Dedifferentiated amniotic fluid mesenchymal stem cell (primary cell): ENCODE results near the gene TRAK2.
A peak's percentile ranks its signal among the peaks of the same experiment; 100 is the strongest.

ENCODE experiments used
- DNase-seq: peaks from one replicate; pipeline ENCODE4 v3.0.0-alpha.2; 2016; ENCODE audit errors: extremely low spot score

TRAK2 gene

GRCh38 chr2:201363857-201364560 lies 87.2 kb downstream of the TRAK2 start:
- peak; percentile 58 for DNase-seq

DNA sequence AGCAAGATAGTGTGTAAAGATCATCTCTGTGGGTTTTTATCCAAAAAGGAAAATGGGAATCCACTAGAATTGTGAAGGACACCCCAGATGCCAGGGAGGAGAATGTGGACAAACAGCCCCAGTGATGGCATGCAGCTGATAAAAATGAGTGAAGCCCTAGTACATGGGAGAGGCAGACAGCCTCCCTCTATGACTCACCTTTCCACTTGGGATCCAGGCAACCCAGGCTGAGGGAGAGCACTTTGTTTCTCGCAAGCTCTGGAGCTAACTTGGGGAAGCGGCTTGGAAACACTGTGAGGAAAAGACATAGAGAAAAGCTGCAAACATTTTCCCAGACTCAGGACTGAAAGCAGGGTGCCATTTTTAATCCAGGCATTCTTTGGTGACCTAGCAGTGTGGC lies 88.9 kb downstream of the TRAK2 start:
- no peak for DNase-seq

DNA sequence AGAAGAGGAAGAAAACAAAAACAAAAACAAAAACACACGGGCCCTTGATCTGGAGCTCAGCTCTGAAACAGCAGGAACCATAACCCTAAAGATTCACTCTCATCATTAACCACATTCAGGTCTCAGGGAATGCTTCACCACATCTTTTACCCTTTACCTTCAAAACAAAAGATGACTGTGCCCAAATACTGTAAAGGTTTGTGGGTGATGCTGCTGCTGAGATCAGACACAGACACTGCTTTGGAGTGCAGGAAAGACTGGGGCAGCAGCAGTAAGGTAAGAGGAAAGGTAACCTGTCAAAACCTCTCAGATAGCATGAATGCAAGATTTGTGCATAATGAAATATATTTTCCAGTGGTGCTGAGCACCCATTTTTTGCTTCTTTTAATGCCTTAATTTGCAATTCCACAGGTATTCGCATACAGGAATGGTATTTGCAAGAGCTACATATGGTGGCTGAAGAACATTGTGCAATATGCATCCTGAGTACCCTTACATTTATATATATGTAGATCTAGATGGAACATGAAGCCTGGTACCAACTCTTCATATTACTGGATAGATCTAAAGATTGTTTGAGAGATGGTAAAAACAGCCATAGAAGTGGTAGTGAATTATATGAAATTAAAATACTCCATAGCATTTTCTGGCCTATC lies 90.1 kb downstream of the TRAK2 start:
- DNase-seq, result no peak

GRCh38 chr2:201360256-201360655 lies 91.0 kb downstream of the TRAK2 start:
- no peak for DNase-seq

DNA sequence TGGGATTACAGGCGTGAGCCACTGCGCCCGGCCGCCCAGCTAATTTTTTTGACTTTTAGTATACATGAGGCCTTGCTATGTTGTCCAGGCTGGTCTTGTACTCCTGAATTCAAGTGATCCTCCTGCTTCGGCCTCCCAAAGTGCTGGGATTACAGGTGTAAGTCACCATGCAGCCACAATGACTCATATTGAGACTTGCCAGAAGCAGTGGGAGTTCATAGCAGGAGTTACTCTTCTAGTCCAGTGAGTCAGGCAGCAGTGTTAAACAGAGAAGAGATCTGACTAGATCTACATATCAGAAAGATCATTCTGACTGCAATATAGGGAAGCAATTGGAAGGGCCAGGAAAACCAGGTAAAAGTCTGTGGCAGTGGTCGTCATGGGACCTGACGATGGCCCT lies 92.6 kb downstream of the TRAK2 start:
- peak; percentile 22 for DNase-seq

DNA sequence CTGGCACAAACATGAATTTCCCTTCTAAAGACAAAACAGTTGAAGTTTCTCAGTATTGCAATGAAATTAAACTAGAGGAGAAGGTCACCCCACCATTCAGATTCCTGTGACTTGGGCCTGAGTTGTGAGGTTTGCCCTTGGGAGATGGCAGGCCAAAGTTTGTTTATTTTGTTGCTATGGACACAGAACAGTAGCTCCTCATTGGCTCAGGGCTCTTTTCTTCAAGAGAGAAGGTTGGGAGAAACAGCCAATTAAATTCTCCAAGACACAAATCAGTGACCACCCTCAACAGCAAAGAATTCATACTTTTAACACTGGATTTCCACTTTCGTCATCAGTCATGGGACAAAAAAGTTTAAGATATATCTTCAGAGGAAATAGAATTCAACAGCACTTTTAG lies 94.0 kb downstream of the TRAK2 start, which contains the start of gene FLACC1:
TSS of gene FLACC1 (minus strand) at position 125 of the 400 bp plus-strand sequence. CDS start 5,941 bp downstream, outside the sequence.
- DNase-seq, result peak; percentile 83

GRCh38 chr2:201353116-201353515 lies 98.1 kb downstream of the TRAK2 start:
- DNase-seq, result no peak

DNA sequence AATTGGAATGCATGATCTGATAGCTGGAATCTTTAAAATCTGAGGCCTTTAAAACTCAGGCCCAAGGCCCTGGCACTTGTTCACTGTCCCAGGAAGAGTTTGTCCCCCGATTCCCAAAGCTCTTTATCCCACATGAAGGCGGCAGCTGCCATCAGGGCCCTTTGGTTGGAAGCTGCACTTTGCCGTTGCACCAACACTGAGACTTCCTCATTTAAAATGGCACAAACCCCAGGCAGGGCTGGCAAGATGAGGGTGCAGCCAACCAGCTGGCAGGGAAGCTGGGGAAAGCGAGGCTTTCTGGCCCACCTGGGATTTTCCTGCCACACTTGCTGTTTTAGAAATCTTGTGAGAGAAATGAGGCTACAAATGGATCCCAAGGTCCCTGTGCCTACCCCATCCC lies 100.4 kb downstream of the TRAK2 start:
- DNase-seq, result no peak

- DNase-seq, result no peak
Observed at GRCh38 chr2:201349601-201350000, 101.7 kb downstream of the TRAK2 start.

GRCh38 chr2:201348758-201349157 lies 102.5 kb downstream of the TRAK2 start:
- DNase-seq, result no peak

DNA sequence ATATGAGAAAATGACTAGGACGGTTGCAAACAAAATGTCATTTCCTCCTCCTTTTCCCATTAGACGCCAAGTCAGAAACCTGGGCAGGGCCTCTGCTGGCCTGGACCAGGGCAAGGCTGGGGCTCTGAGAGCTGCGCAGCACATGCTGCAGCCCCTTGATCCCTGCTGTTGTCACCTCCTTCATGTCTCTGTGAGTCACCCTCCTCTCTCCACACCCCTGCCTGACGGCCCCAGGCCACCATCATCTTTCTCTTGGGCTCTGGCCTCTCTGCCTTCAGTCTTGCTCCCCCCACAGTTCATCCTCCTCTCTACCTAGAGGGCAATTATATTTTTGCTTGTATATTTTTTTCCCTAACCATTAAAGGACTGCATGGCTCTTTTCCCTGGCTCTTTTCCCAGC lies 104.1 kb downstream of the TRAK2 start:
- DNase-seq, result no peak

DNA sequence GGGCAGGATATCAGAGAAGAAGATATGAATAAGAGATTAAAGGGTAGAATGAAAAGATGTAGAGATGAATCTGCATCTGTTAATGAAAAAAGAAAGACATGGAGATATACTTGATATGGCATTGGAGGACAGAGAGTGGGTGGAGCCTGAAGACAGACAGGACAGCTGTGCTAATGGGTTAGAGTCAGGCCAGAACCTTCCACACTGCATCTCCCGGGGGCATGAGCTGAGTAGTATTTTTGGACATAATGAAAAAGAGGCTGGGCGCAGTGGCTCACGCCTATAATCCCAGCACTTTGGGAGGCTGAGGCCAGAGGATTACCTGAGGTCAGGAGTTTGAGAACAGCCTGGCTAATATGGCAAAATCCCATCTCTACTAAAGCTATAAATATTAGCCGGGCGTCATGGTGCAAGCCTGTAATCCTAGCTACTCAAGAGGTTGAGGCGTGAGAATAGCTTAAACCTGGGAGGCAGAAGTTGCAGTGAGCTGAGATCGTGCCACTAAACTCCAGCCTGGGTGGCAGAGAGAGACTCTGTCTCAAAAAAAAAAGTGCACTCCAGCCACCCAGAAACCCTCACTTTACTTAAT lies 105.5 kb downstream of the TRAK2 start:
- no peak for DNase-seq

- DNase-seq, result no peak
Observed at GRCh38 chr2:201344663-201345366, 106.4 kb downstream of the TRAK2 start.

GRCh38 chr2:201343559-201343958 lies 107.7 kb downstream of the TRAK2 start:
- no peak for DNase-seq

- no peak for DNase-seq
Observed at GRCh38 chr2:201342923-201343322, 108.3 kb downstream of the TRAK2 start.

DNA sequence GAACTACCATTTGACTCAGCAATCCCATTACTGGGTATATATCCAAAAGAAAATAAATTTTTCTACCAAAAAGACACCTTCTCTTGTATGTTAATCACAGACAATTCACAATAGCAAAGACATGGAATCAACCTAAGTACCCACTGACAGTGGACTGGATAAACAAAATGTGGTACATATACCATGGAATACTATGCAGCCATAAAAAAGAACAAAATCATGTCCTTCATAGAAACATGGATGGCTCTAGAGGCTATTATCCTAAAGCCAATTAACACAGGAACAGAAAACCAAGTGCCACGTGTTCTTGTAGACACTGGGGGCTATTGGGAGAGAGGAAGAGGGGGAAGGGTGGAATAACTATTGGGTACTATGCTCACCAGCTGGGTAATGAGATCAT lies 121.8 kb downstream of the TRAK2 start:
- no peak for DNase-seq

GRCh38 chr2:201327678-201328077 lies 123.6 kb downstream of the TRAK2 start:
- no peak for DNase-seq
